Activated CD8-positive, alpha-beta T cell treated with anti-CD3 and anti-CD28 coated beads for 36 hours (primary cell): ENCODE data around the gene PCA3. TPM values are rescaled to one million over a fixed set of nuclear protein-coding genes. Genes with fewer than 3 reads are reported as not detected.

ENCODE experiments used
- ATAC-seq: fragments of 200-7000 bp; cut with Tn5 transposase; one replicate; pipeline ENCODE4 v1.10.0; 2021; ENCODE audit warnings: mild to moderate bottlenecking, moderate library complexity
- CTCF ChIA-PET: fragments of 350-600 bp; sonication (Branson Sonifier 250); formaldehyde crosslinking; loops from one replicate; lab custom pipeline; 2021; ENCODE audit warnings: antibody characterized with exemption; lab: Charles Lee
- POLR2A ChIA-PET: fragments of 350-600 bp; sonication (Branson Sonifier 250); formaldehyde crosslinking; loops from one replicate; lab custom pipeline; 2021; ENCODE audit warnings: antibody characterized with exemption; lab: Charles Lee
- DNase-seq: peaks from one replicate; pipeline ENCODE4 v3.0.0-alpha.2; 2020
- H3K27ac Mint-ChIP-seq: one replicate; pipeline ENCODE4 v1.8.0; 2021; ENCODE audit warnings: mild to moderate bottlenecking, mixed read lengths
- H3K27me3 Mint-ChIP-seq: one replicate; pipeline ENCODE4 v1.8.0; 2021; ENCODE audit warnings: mixed read lengths
- H3K36me3 Mint-ChIP-seq: one replicate; pipeline ENCODE4 v1.8.0; 2021; ENCODE audit warnings: low read depth, mixed read lengths
- H3K4me1 Mint-ChIP-seq: one replicate; pipeline ENCODE4 v1.8.0; 2021; ENCODE audit warnings: low read depth, mixed read lengths
- H3K4me3 Mint-ChIP-seq: one replicate; pipeline ENCODE4 v1.8.0; 2021; ENCODE audit warnings: mild to moderate bottlenecking, moderate library complexity, mixed read lengths
- H3K9me3 Mint-ChIP-seq: one replicate; pipeline ENCODE4 v1.8.0; 2021; ENCODE audit warnings: mixed read lengths
- CTCF ChIP-seq: fragments of 200-600 bp; IDR thresholded peaks from one replicate; pipeline ENCODE4 v1.8.0; 2022; ENCODE audit warnings: antibody characterized with exemption, mild to moderate bottlenecking
- intact Hi-C: fragments of 100-400 bp; cut with micrococcal nuclease; formaldehyde crosslinking; loops from one replicate; pipeline ENCODE4 v1.10.0; 2022
- total RNA-seq, 2 experiments: library from RNA; stranded (reverse); gene quantifications; one replicate each; pipeline ENCODE4 v1.2.3, GENCODE V29; 2021

Gene PCA3
- total RNA-seq, 2 experiments from 2014 or later = not detected

- no peak for ATAC-seq
- intact Hi-C loops = loop anchor here (5.0 kb wide), 2 partner anchors 175 to 340 kb away; no protein-coding TSS in a partner anchor
- no peaks in the 10 kb centered on the region for H3K36me3 Mint-ChIP-seq
- ChIA-PET POLR2A (no interaction called here), CTCF (interaction anchor here (1.0 to 1.1 kb wide), 2 partner anchors 197 to 338 kb away, joined by 3 read pairs; no protein-coding TSS in a partner anchor)
- no peak overlapping the region for H3K27ac Mint-ChIP-seq
- H3K4me1 Mint-ChIP-seq = no peaks in the 10 kb centered on the region
- peaks cover 17% of the 10 kb centered on the region for H3K27me3 Mint-ChIP-seq
- no peak overlapping the region for H3K4me3 Mint-ChIP-seq
- TF ChIP-seq CTCF = no peak
- no peak for DNase-seq
- H3K9me3 Mint-ChIP-seq = no peaks in the 10 kb centered on the region
Measured at GRCh38 chr9:76812591-76812990, 48.4 kb downstream of the PCA3 start.

- Mint-ChIP-seq H3K4me1 (no peaks in the 10 kb centered on the region), H3K9me3 (no peaks in the 10 kb centered on the region)
- POLR2A ChIA-PET = no interaction called here
Measured at GRCh38 chr9:76817489-76817888, 53.3 kb downstream of the PCA3 start.

GRCh38 chr9:76818271-76818670 is 54.0 kb downstream of the PCA3 start:
- Mint-ChIP-seq H3K4me1 (no peaks in the 10 kb centered on the region), H3K36me3 (no peaks in the 10 kb centered on the region), H3K27ac (no peak overlapping the region), H3K4me3 (no peak overlapping the region), H3K27me3 (peaks cover 10% of the 10 kb centered on the region), H3K9me3 (no peaks in the 10 kb centered on the region)
- intact Hi-C loops = no loop called here
- no peak for TF ChIP-seq CTCF
- no peak for ATAC-seq
- DNase-seq = no peak
- ChIA-PET POLR2A (no interaction called here), CTCF (no interaction called here)

More at GRCh38 chr9:76817489-76817888, 53.3 kb downstream of the PCA3 start:
- no peak for TF ChIP-seq CTCF
- Mint-ChIP-seq H3K27ac (no peak overlapping the region), H3K4me3 (no peak overlapping the region), H3K27me3 (peaks cover 10% of the 10 kb centered on the region), H3K36me3 (no peaks in the 10 kb centered on the region)
- ATAC-seq = no peak
- CTCF ChIA-PET = no interaction called here
- no peak for DNase-seq
- intact Hi-C loops = no loop called here

GRCh38 chr9:76820431-76820830 is 56.2 kb downstream of the PCA3 start:
- H3K27me3 Mint-ChIP-seq = peaks cover 3% of the 10 kb centered on the region
- TF ChIP-seq CTCF = no peak
- no peak for ATAC-seq
- intact Hi-C loops = no loop called here
- H3K9me3 Mint-ChIP-seq = no peaks in the 10 kb centered on the region
- ChIA-PET CTCF (interaction anchor here (1.6 kb wide), 1 partner anchor 11 kb away, joined by 4 read pairs; no protein-coding TSS in a partner anchor), POLR2A (no interaction called here)
- DNase-seq = no peak
- no peaks in the 10 kb centered on the region for H3K36me3 Mint-ChIP-seq
- no peak overlapping the region for H3K4me3 Mint-ChIP-seq
- no peak overlapping the region for H3K27ac Mint-ChIP-seq
- no peaks in the 10 kb centered on the region for H3K4me1 Mint-ChIP-seq

GRCh38 chr9:76827296-76828080 is 63.2 kb downstream of the PCA3 start:
- ChIA-PET POLR2A (no interaction called here), CTCF (no interaction called here)
- no peak overlapping the region for H3K4me3 Mint-ChIP-seq
- no peaks in the 10 kb centered on the region for H3K9me3 Mint-ChIP-seq
- H3K27me3 Mint-ChIP-seq = peaks cover 10% of the 10 kb centered on the region
- TF ChIP-seq CTCF = no peak
- H3K4me1 Mint-ChIP-seq = no peaks in the 10 kb centered on the region
- DNase-seq (no peak), ATAC-seq (no peak)
- no peak overlapping the region for H3K27ac Mint-ChIP-seq
- no peaks in the 10 kb centered on the region for H3K36me3 Mint-ChIP-seq
- intact Hi-C loops = no loop called here
